HepG2 (cell line): ENCODE results near the gene SPINDOC.

Experiments used
- ARNT ChIP-seq: fragments of 450-650 bp; IDR thresholded peaks from 2 replicates; pipeline ENCODE4 v1.6.1; 2017
- MYC ChIP-seq: sonication (generic); formaldehyde crosslinking; IDR thresholded peaks from 2 replicates; pipeline ENCODE4 v1.9.0; 2021; ENCODE audit warnings: missing genetic modification reagents, borderline replicate concordance
- NR1H2 ChIP-seq: sonication (generic); formaldehyde crosslinking; IDR thresholded peaks from 2 replicates; pipeline ENCODE4 v1.8.1; 2022; ENCODE audit warnings: low read depth, missing genetic modification reagents, borderline replicate concordance
- NR2F2 ChIP-seq: IDR thresholded peaks from 2 replicates; pipeline ENCODE4 v1.6.1; 2012; ENCODE audit warnings: low read depth, inconsistent platforms, borderline replicate concordance
- POLR2A ChIP-seq, 2 experiments: IDR thresholded peaks; 2 replicates each; pipeline ENCODE4 v1.6.1; 2011; ENCODE audit warnings: low read depth in 2 of 2, low read length in 2 of 2, mild to moderate bottlenecking in 1 of 2, moderate library complexity in 1 of 2; ENCODE audit not compliant: insufficient read depth in 1 of 2
- PPARG ChIP-seq: conservative IDR thresholded peaks from 2 replicates; pipeline ENCODE4 v1.6.1; 2016; ENCODE audit warnings: missing biosample characterization, missing genetic modification reagents
- ZBTB25 ChIP-seq: IDR thresholded peaks from 2 replicates; pipeline ENCODE4 v1.6.1; 2018; ENCODE audit warnings: missing genetic modification reagents
- TF ChIP-seq, protein P1 (sequence below): sonication (generic); formaldehyde crosslinking; IDR thresholded peaks from 2 replicates; pipeline ENCODE4 v1.8.1; 2023; ENCODE audit warnings: missing genetic modification reagents, mild to moderate bottlenecking, borderline replicate concordance

DNA sequence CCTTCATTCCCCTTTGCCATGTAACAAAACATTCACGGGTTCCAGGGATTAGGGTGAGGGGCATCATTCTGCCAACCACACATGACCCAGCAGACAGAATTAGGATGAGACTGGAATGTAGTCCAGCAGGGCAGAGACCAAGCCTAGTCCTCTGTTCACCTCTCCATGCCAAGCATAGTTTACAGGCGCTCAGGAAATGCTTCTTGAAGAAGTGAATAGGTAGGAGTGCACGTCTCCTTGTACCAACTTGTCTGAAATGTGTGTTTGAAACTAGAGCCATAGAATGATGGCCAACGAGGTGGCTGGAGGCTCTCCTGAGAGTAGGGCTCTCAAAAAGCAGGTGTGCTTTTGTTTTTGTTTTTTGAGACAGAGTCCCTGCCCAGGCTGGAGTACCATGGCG, 8.2 kb downstream of the SPINDOC start:
- no peak for TF ChIP-seq NR2F2
- no peak for TF ChIP-seq PPARG (CRISPR knock-in tag)
- TF ChIP-seq ARNT = no peak
- TF ChIP-seq NR1H2 (CRISPR knock-in tag) = no peak
- TF ChIP-seq, protein P1, sequence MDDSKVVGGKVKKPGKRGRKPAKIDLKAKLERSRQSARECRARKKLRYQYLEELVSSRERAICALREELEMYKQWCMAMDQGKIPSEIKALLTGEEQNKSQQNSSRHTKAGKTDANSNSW (CRISPR knock-in tag) = no peak
- TF ChIP-seq POLR2A (IDR thresholded peaks at IDR 0.05; ENCODE audit: insufficient read depth in 1 of 2, low read depth in 2 of 2, low read length in 2 of 2) = no peak
- TF ChIP-seq ZBTB25 (CRISPR knock-in tag) = no peak
- no peak for TF ChIP-seq MYC (CRISPR knock-in tag)
